Upper lobe of left lung (tissue), 6 donors: Measurements from ENCODE around the gene MROH8. TPM values are rescaled to one million over a fixed set of nuclear protein-coding genes. Genes with fewer than 3 reads are reported as not detected.
"Not testable (repeated sequence)": the region's sequence is repeated elsewhere in the genome, so short reads cannot be mapped to it uniquely, and the experiment has no call there.

Source experiments
- ATAC-seq, 2 donors: fragments of 200-7000 bp; cut with Tn5 transposase; one replicate each; pipeline ENCODE4 v1.9.1; 2022; ENCODE audit warnings: mild to moderate bottlenecking in 2 of 2, moderate library complexity in 2 of 2; ENCODE audit not compliant: low FRiP score in 2 of 2
- DNase-seq, 2 donors: peaks; one replicate each; pipeline ENCODE4 v3.0.0-alpha.2; 2019 to 2020
- H3K27ac ChIP-seq, 4 donors: fragments of 200-600 bp; sonication (generic); one replicate each; pipeline ENCODE4 v1.5.1; 2016 to 2019
- H3K27me3 ChIP-seq, 4 donors: fragments of 200-600 bp; sonication (generic); one replicate each; pipeline ENCODE4 v1.5.1; 2017 to 2019
- H3K36me3 ChIP-seq, 4 donors: fragments of 200-600 bp; sonication (generic); one replicate each; pipeline ENCODE4 v1.5.1; 2016 to 2019
- H3K4me1 ChIP-seq, 4 donors: fragments of 200-600 bp; sonication (generic); one replicate each; pipeline ENCODE4 v1.5.1; 2018 to 2019
- H3K4me3 ChIP-seq, 4 donors: fragments of 200-600 bp; sonication (generic); one replicate each; pipeline ENCODE4 v1.5.1; 2017 to 2019; ENCODE audit warnings: mild to moderate bottlenecking in 2 of 4, moderate library complexity in 1 of 4
- H3K9me3 ChIP-seq, 4 donors: fragments of 200-600 bp; sonication (generic); one replicate each; pipeline ENCODE4 v1.5.1; 2018 to 2019
- CTCF ChIP-seq, 6 experiments: fragments of 450-650 bp in 4 of 6; fragments of 200-600 bp in 2 of 6; sonication (generic) in 2 of 6; IDR thresholded peaks; one replicate each; pipeline ENCODE4 v1.5.1; 2016 to 2019; ENCODE audit warnings: antibody characterized with exemption in 6 of 6
- EP300 ChIP-seq, 4 donors: sonication (generic); formaldehyde crosslinking; IDR thresholded peaks; one replicate each; pipeline ENCODE4 v1.5.1; 2017; ENCODE audit warnings: antibody characterized with exemption in 4 of 4, control low read depth in 2 of 4
- POLR2A ChIP-seq, 4 donors: fragments of 450-650 bp; IDR thresholded peaks; one replicate each; pipeline ENCODE4 v1.5.1; 2016 to 2017; ENCODE audit warnings: antibody characterized with exemption in 4 of 4, mild to moderate bottlenecking in 2 of 4
- POLR2AphosphoS5 ChIP-seq, 2 donors: sonication (generic); formaldehyde crosslinking; IDR thresholded peaks; one replicate each; pipeline ENCODE4 v1.5.1; 2017; ENCODE audit warnings: antibody characterized with exemption in 2 of 2
- WGBS, 2 donors: methylation state at CpG; one replicate each; pipeline ENCODE4 v1.1.5; 2017 to 2018; 5-methylcytosine and 5-hydroxymethylcytosine counted together
- total RNA-seq, 6 donors: library from RNA; depleted of rRNA in 4 of 6; stranded (reverse); fragments of >200 nt in 4 of 6; gene quantifications; one replicate each; pipeline versions ENCODE4 v1.1.0 to v1.2.1, GENCODE V29; 2016 to 2021
- donor health status: DM: no; HTN: no; CAD: no; lungs with moderate emphysema.
- donor health status: DM: no; HTN: yes; CAD: no; lungs with severe emphysema.

Gene MROH8
- total RNA-seq, 6 donors from 2014 or later: 1.1 to 5.9 (median 2.2) TPM

GRCh38 chr20:37071481-37071911 is 107.9 kb downstream of the MROH8 start:
- no peak overlapping the region for H3K27ac ChIP-seq
- 72 to 81% methylated on average over 4 of the region's 4 CpGs for WGBS, 2 donors

GRCh38 chr20:37069563-37069962 is 109.8 kb downstream of the MROH8 start:
- H3K4me1 ChIP-seq, H3K27me3 ChIP-seq, H3K27ac ChIP-seq, H3K4me3 ChIP-seq, ATAC-seq, H3K9me3 ChIP-seq: not testable (repeated sequence)
- peaks cover 5 to 21% (median 6%) of the 10 kb centered on the region in 4 donors for H3K36me3 ChIP-seq
- peak in 1 of 2 donors; percentile 63 for DNase-seq
- 93 to 96% methylated on average over 2 to 5 of the region's 25 CpGs for WGBS, 2 donors

More at GRCh38 chr20:37071481-37071911, 107.9 kb downstream of the MROH8 start:
- no peak for ATAC-seq
- H3K9me3 ChIP-seq: no peaks in the 10 kb centered on the region
- no peak overlapping the region for H3K4me3 ChIP-seq
- TF ChIP-seq POLR2A (IDR thresholded peaks at IDR 0.05): no peak
- TF ChIP-seq CTCF (IDR thresholded peaks at IDR 0.05): no peak
- TF ChIP-seq POLR2AphosphoS5 (IDR thresholded peaks at IDR 0.05): no peak
- TF ChIP-seq EP300 (IDR thresholded peaks at IDR 0.05): no peak
- no peaks in the 10 kb centered on the region for H3K27me3 ChIP-seq
- H3K4me1 ChIP-seq: no peaks in the 10 kb centered on the region
- no peak for DNase-seq
- H3K36me3 ChIP-seq: peaks cover 0 to 4% (median 0%) of the 10 kb centered on the region in 4 donors

GRCh38 chr20:37066168-37066567 is 113.2 kb downstream of the MROH8 start:
- ATAC-seq (no peak), DNase-seq (no peak)
- WGBS, 2 donors: 90 to 93% methylated on average over 2 of the region's 2 CpGs
- TF ChIP-seq POLR2AphosphoS5 (IDR thresholded peaks at IDR 0.05) (no peak), CTCF (IDR thresholded peaks at IDR 0.05) (no peak), POLR2A (IDR thresholded peaks at IDR 0.05) (no peak), EP300 (IDR thresholded peaks at IDR 0.05) (no peak)
- Histone ChIP-seq H3K27ac (no peak overlapping the region), H3K4me1 (no peaks in the 10 kb centered on the region), H3K36me3 (peaks cover 5 to 27% (median 9%) of the 10 kb centered on the region in 4 donors), H3K4me3 (no peak overlapping the region), H3K27me3 (no peaks in the 10 kb centered on the region), H3K9me3 (no peaks in the 10 kb centered on the region)

- TF ChIP-seq POLR2A (IDR thresholded peaks at IDR 0.05): no peak
- TF ChIP-seq CTCF (IDR thresholded peaks at IDR 0.05): no peak
- no peak for TF ChIP-seq EP300 (IDR thresholded peaks at IDR 0.05)
- Histone ChIP-seq H3K4me1 (no peaks in the 10 kb centered on the region), H3K4me3 (no peak overlapping the region), H3K9me3 (no peaks in the 10 kb centered on the region), H3K36me3 (peaks cover 0 to 56% (median 22%) of the 10 kb centered on the region in 4 donors), H3K27me3 (no peaks in the 10 kb centered on the region), H3K27ac (no peak overlapping the region)
- DNase-seq (no peak), ATAC-seq (no peak)
- WGBS, 2 donors: 90 to 94% methylated on average over 3 of the region's 3 CpGs
Measured at GRCh38 chr20:37055276-37055675, 124.1 kb downstream of the MROH8 start.

- ATAC-seq: no peak
- 93 to 97% methylated on average over 4 of the region's 4 CpGs for WGBS, 2 donors
Measured at GRCh38 chr20:37053230-37053950, 126.0 kb downstream of the MROH8 start.

More at GRCh38 chr20:37053230-37053950, 126.0 kb downstream of the MROH8 start:
- no peak for TF ChIP-seq EP300 (IDR thresholded peaks at IDR 0.05)
- no peak for TF ChIP-seq CTCF (IDR thresholded peaks at IDR 0.05)
- no peak for TF ChIP-seq POLR2AphosphoS5 (IDR thresholded peaks at IDR 0.05)
- no peak for TF ChIP-seq POLR2A (IDR thresholded peaks at IDR 0.05)
- DNase-seq: no peak
- Histone ChIP-seq H3K4me3 (no peak overlapping the region), H3K36me3 (peaks cover 0 to 54% (median 12%) of the 10 kb centered on the region in 4 donors), H3K27me3 (no peaks in the 10 kb centered on the region), H3K9me3 (no peaks in the 10 kb centered on the region), H3K27ac (no peak overlapping the region), H3K4me1 (no peaks in the 10 kb centered on the region)

Other genes starting within 250 kb of the MROH8 start
- gene SAMHD1, start 227.8 kb downstream of the MROH8 start, total RNA-seq: 100 to 1,000 TPM; 134 to 224 (median 185) TPM
- gene RBL1, start 83.6 kb downstream of the MROH8 start, total RNA-seq: 10 to 100 TPM in 3 of 6 donors, 1 to 10 TPM in 3; 5.0 to 32.5 (median 10.4) TPM
- 100 to 1,000 TPM in 4 of 6 donors, 10 to 100 TPM in 2; 55.5 to 193 (median 143) TPM for gene RPN2, start 218 bp downstream of the MROH8 start, total RNA-seq
- gene GHRH, start 82.3 kb upstream of the MROH8 start, total RNA-seq: not detected
- 10 to 100 TPM; 11.5 to 38.6 (median 29.8) TPM for gene MANBAL, start 110.1 kb upstream of the MROH8 start, total RNA-seq
- 100 to 1,000 TPM in 1 of 6 donors, 10 to 100 TPM in 5; 31.1 to 115 (median 66.8) TPM for gene SRC, start 166.6 kb upstream of the MROH8 start, total RNA-seq